ENCODE results near the gene SLC6A19.

The SLC6A19 gene

DNA sequence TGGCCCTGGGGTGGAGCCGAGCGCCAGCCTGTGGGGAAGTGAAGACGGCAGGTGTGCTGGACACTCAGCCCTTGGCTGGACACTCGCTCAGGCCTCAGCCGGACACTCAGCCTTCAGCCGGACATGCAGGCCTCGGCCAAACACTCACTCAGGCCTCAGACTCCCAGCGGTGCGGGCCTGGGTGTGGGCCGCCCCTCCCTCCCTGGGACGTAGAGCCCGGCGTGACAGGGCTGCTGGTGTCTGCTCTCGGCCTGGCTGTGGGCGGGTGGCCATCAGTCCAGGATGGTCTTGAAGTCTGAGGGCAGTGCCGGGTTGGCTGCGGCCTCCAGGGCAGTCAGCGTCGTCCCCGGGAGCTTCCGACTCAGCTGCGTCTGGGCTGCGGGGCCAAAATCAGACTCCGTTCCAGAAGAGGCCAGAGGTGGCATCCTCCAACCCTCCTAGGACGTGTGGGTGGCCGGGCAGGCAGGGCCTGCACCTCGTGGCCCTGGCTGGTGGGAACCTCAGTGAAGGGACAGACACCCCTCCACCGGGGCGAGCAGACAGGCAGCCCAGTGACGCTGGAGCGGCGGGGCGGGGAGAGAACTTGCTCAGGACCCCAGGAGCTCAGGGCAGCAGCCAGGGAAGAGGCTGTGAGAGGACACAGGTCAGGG, 52.2 kb downstream of the SLC6A19 start:
- TF ChIP-seq, protein P1, sequence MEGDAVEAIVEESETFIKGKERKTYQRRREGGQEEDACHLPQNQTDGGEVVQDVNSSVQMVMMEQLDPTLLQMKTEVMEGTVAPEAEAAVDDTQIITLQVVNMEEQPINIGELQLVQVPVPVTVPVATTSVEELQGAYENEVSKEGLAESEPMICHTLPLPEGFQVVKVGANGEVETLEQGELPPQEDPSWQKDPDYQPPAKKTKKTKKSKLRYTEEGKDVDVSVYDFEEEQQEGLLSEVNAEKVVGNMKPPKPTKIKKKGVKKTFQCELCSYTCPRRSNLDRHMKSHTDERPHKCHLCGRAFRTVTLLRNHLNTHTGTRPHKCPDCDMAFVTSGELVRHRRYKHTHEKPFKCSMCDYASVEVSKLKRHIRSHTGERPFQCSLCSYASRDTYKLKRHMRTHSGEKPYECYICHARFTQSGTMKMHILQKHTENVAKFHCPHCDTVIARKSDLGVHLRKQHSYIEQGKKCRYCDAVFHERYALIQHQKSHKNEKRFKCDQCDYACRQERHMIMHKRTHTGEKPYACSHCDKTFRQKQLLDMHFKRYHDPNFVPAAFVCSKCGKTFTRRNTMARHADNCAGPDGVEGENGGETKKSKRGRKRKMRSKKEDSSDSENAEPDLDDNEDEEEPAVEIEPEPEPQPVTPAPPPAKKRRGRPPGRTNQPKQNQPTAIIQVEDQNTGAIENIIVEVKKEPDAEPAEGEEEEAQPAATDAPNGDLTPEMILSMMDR (IDR thresholded peaks at IDR 0.05; ENCODE audit: control extremely low read depth, extremely low read depth, low read depth, missing control alignments): no peak
- POLR2A ChIA-PET: no interaction called here
- no peak for DNase-seq (ENCODE audit: extremely low spot score)
- CTCF ChIA-PET: no interaction called here

DNA sequence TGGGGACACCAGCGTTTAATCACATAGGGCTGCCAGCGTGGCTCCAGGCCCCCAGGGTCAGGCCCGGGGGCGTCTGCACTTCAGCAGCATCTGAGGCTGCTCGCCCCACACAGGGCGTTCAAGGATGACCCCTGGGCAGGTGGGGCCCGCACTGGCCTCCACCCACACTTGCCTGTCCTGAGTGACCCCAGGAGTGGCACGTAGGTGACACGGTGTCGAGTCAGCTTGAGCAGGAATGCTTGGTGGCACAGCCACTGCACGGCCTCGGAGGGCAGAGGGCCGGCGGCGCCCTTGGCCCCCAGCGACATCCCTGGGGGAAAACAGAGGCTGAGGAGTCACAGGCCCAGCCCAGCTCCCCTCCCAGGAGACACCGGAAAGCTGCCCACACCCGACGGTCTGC, 52.8 kb downstream of the SLC6A19 start:
- POLR2A ChIA-PET: no interaction called here
- DNase-seq (ENCODE audit: extremely low spot score): no peak
- TF ChIP-seq, protein P1 (IDR thresholded peaks at IDR 0.05; ENCODE audit: control extremely low read depth, extremely low read depth, low read depth, missing control alignments): no peak
- CTCF ChIA-PET: no interaction called here

DNA sequence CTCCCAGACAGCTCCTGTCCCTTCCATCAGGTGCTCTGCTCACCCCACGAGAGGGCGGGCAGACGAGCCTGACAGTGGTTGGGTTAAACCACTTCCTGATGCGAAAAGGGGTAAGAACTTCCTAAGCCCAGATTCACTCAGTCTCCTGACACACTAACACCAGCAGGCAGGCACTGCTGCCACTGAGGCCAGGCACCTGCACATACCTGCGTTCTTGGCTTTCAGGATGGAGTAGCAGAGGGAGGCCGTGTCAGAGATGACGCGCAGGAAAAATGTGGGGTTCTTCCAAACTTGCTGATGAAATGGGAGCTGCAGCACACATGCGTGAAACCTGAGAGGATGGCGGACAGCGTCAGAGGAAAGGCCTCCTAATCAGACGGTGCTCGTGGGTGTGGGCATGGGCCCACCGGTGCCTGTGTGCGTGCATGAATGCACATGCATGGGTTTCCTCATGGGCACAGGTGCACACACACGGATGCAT, 53.7 kb downstream of the SLC6A19 start:
- CTCF ChIA-PET: no interaction called here
- POLR2A ChIA-PET: no interaction called here
- no peak for DNase-seq (ENCODE audit: extremely low spot score)
- TF ChIP-seq, protein P1 (IDR thresholded peaks at IDR 0.05; ENCODE audit: control extremely low read depth, extremely low read depth, low read depth, missing control alignments): no peak

DNA sequence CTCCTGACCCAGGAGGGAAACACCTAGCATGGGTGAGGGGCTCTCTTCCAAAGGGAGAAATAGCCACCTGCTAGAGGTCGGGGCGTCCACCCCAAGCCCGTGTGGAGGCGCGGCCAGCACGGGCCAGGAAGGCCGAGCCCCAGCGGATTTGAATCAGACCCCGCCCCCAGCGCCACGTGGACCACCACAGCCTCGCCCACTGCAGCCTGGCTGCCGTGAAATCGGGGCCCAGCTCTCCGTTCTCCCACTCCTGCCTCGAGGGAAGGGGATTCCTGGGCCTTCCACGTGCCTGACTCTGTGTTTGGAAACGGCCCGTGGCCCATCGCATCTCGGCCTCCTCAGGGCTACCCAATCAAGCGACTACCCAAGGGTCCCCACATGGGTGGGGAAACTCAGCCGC, 55.4 kb downstream of the SLC6A19 start:
- TF ChIP-seq, protein P1 (IDR thresholded peaks at IDR 0.05; ENCODE audit: control extremely low read depth, extremely low read depth, low read depth, missing control alignments): no peak
- ChIA-PET CTCF (no interaction called here), POLR2A (no interaction called here)
- DNase-seq (ENCODE audit: extremely low spot score): no peak

DNA sequence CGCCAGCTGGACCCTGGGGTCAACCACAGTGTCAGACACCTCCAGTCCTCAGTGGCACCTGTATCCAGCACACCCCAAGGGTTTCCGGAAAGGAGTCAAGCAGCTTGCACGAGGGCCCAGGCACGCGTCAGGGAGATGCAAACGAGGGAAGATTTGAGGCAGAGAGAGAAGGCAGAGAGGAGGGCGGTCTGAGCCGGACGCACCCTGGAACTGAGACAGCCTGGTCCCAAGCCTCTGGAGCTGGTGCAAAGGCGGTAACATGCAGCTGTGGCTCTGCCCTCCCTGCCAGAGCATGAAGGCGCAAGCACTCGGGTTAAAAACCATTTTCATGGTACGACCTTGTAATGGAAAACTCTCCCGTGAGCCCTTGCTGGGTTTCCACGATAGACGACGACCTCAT, 56.0 kb downstream of the SLC6A19 start:
- TF ChIP-seq, protein P1 (IDR thresholded peaks at IDR 0.05; ENCODE audit: control extremely low read depth, extremely low read depth, low read depth, missing control alignments): no peak
- POLR2A ChIA-PET: no interaction called here
- CTCF ChIA-PET: no interaction called here
- DNase-seq (ENCODE audit: extremely low spot score): no peak

DNA sequence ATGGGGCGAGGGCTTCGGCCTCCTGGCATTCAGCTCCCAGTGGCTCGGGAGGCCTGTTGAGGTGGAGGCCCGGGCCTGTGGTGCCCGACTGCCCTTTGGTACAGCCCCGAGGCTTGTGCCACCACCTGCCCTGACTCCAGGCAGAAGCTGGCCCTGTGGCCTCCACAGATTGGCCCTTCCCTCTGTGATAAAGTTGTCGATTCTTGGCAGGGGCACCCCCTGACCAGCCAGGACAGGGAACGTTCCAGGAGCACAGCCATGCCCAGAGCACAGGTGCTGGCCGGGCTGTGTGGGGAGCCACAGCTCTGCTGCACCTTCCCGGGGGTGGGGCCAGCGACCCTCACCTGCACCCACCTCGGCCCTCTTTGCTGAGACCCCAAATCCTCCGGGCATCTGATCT, 56.4 kb downstream of the SLC6A19 start:
- ChIA-PET CTCF (no interaction called here), POLR2A (no interaction called here)
- no peak for DNase-seq (ENCODE audit: extremely low spot score)
- TF ChIP-seq, protein P1 (IDR thresholded peaks at IDR 0.05; ENCODE audit: control extremely low read depth, extremely low read depth, low read depth, missing control alignments): no peak
